GM19023 (cell line): ENCODE results near the gene CREBBP.

ENCODE experiments used
- ATAC-seq: cut with Tn5 transposase; IDR thresholded peaks from one replicate; pipeline ENCODE4 v1.9.1; 2021; ENCODE audit warnings: mild to moderate bottlenecking, moderate library complexity; ENCODE audit not compliant: unreplicated experiment

CREBBP gene

GRCh38 chr16:3744018-3744417, 136.5 kb downstream of the CREBBP start:
- ATAC-seq: no peak

GRCh38 chr16:3740934-3741333, 139.6 kb downstream of the CREBBP start:
- no peak for ATAC-seq

GRCh38 chr16:3740186-3740585, 140.3 kb downstream of the CREBBP start:
- ATAC-seq: no peak

GRCh38 chr16:3739636-3740035, 140.9 kb downstream of the CREBBP start:
- no peak for ATAC-seq

GRCh38 chr16:3738541-3738940, 142.0 kb downstream of the CREBBP start:
- no peak for ATAC-seq

- ATAC-seq: no peak
These were observed 142.4 kb downstream of the CREBBP start for GRCh38 chr16:3738128-3738527.

GRCh38 chr16:3737181-3737580, 143.3 kb downstream of the CREBBP start:
- no peak for ATAC-seq

GRCh38 chr16:3736116-3736515, 144.4 kb downstream of the CREBBP start:
- no peak for ATAC-seq

- ATAC-seq: no peak
These were observed 145.0 kb downstream of the CREBBP start for GRCh38 chr16:3735541-3735940.

- ATAC-seq: no peak
These were observed 145.7 kb downstream of the CREBBP start for GRCh38 chr16:3734758-3735221.

- ATAC-seq: no peak
These were observed 146.3 kb downstream of the CREBBP start for GRCh38 chr16:3734084-3734757.

GRCh38 chr16:3732171-3732570, 148.3 kb downstream of the CREBBP start:
- ATAC-seq: no peak

- no peak for ATAC-seq
These were observed 149.2 kb downstream of the CREBBP start for GRCh38 chr16:3731126-3731935.

- no peak for ATAC-seq
These were observed 150.1 kb downstream of the CREBBP start for GRCh38 chr16:3730161-3731125.

GRCh38 chr16:3729161-3730112, 151.1 kb downstream of the CREBBP start:
- ATAC-seq: no peak

- no peak for ATAC-seq
These were observed 151.9 kb downstream of the CREBBP start for GRCh38 chr16:3728424-3729160.

- no peak for ATAC-seq
These were observed 152.6 kb downstream of the CREBBP start for GRCh38 chr16:3727806-3728381.

GRCh38 chr16:3726021-3726687, 154.4 kb downstream of the CREBBP start:
- ATAC-seq: no peak
